Esophagus muscularis mucosa (tissue), 3 donors: ENCODE data around the gene RNF25.

Experiments used
- CTCF ChIP-seq, 3 experiments: fragments of 200-600 bp in 2 of 3; fragments of 450-650 bp in 1 of 3; sonication (generic) in 2 of 3; IDR thresholded peaks; one replicate each; pipeline ENCODE4 v1.5.1; 2017 to 2019; ENCODE audit warnings: antibody characterized with exemption in 3 of 3, mild to moderate bottlenecking in 2 of 3, moderate library complexity in 1 of 3
- EP300 ChIP-seq: sonication (generic); formaldehyde crosslinking; IDR thresholded peaks from one replicate; pipeline ENCODE4 v1.6.1; 2017; ENCODE audit warnings: antibody characterized with exemption

DNA sequence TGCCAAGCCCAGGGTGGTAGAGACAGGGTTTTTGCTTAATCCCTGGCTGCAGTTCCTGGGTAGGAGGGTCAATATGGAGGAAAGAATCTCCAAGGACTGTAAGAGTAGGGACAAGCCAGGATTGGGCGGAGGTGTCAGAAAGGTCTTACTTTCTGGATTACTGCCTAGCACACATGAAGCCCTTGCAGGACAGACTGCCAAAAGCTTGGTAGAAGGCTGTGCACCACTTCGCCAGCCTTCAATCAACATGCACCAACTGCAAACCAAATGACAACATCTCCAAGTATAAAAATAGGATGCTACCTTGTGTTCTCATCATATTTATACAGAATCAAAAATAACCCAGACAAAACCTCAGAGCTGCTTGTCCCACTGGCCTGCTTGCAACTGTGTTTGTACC lies 16.1 kb downstream of the RNF25 start:
- TF ChIP-seq CTCF (IDR thresholded peaks at IDR 0.05) (no peak), EP300 (no peak)
